Measurements from ENCODE around the gene DIO3.

DNA sequence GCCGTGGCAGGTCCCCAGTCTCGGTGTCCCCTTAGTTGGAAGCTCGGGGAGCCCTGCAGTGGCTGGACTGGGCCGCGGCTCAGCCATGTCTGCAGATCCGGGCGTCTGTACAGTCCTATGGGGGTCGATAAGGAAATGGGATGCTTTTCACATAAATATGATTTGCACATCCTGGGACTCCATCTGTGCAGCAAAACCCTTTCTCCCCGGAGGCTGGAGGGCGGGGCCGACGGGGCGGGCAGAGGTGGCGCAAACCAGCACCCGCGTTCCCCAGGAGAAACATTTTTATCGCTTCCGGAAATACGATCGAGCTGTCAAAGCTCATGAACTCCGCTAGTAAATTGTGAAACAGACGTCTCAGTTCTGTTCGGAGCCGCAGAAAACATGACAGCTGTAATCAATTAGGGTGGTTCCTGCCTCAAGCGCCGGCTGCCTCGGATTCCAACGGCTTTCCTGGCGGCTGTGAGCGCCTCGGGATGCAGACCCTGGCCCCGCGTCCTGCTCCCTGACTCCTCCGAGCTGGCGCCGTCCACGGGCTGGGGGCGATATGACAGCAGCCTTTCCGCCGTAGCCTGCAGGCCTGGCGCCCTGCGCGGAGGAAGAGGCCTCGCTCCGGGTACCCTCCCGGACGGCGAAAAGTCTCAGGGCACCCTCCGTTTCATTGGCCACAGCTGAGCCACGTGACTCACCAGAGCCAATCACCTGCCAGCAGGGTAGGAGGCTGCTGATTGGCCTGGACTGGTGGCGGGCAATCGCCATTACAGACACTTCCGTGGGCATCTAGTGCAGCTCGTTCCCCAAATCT, 23.0 kb downstream of the DIO3 start:
- TF ChIP-seq, protein P1, sequence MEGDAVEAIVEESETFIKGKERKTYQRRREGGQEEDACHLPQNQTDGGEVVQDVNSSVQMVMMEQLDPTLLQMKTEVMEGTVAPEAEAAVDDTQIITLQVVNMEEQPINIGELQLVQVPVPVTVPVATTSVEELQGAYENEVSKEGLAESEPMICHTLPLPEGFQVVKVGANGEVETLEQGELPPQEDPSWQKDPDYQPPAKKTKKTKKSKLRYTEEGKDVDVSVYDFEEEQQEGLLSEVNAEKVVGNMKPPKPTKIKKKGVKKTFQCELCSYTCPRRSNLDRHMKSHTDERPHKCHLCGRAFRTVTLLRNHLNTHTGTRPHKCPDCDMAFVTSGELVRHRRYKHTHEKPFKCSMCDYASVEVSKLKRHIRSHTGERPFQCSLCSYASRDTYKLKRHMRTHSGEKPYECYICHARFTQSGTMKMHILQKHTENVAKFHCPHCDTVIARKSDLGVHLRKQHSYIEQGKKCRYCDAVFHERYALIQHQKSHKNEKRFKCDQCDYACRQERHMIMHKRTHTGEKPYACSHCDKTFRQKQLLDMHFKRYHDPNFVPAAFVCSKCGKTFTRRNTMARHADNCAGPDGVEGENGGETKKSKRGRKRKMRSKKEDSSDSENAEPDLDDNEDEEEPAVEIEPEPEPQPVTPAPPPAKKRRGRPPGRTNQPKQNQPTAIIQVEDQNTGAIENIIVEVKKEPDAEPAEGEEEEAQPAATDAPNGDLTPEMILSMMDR (IDR thresholded peaks at IDR 0.05): no peak
- TF ChIP-seq POLR2AphosphoS5 (IDR thresholded peaks at IDR 0.05): no peak

Measured in breast epithelium (tissue), 3 donors.